Measurements from ENCODE around the gene EMC9. TPM values are rescaled to one million over a fixed set of nuclear protein-coding genes. Genes with fewer than 3 reads are reported as not detected.

EMC9 gene
- total RNA-seq, 1 donor from 2014 or later, result 16.4 TPM

DNA sequence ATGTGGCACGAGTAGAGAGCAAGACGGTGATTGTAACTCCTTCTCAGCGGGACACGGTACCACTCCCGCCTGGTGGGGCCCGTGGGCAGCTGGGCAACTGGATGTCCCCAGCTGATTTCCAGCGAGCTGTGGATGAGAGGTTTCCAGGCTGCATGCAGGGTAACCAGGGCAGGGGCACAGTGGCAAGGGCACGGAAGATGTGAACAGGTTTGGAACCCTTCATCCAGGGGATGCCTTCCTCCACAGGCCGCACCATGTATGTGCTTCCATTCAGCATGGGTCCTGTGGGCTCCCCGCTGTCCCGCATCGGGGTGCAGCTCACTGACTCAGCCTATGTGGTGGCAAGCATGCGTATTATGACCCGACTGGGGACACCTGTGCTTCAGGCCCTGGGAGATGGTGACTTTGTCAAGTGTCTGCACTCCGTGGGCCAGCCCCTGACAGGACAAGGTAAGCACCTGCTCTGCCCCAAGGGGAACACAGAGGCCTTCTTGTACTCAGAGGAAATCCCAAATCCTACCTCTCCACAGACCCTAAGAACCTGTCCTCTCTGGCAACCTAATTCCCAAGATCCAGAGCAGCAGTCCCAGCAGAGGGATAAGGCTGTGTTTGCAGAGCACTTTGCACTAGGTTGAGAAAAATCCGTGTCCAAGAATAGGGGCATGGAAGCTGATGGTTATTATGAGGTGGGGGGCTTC, 43.0 kb downstream of the EMC9 start:
- no peak for ATAC-seq
- DNase-seq, result no peak
- intact Hi-C loops (cut with micrococcal nuclease), result no loop called here

DNA sequence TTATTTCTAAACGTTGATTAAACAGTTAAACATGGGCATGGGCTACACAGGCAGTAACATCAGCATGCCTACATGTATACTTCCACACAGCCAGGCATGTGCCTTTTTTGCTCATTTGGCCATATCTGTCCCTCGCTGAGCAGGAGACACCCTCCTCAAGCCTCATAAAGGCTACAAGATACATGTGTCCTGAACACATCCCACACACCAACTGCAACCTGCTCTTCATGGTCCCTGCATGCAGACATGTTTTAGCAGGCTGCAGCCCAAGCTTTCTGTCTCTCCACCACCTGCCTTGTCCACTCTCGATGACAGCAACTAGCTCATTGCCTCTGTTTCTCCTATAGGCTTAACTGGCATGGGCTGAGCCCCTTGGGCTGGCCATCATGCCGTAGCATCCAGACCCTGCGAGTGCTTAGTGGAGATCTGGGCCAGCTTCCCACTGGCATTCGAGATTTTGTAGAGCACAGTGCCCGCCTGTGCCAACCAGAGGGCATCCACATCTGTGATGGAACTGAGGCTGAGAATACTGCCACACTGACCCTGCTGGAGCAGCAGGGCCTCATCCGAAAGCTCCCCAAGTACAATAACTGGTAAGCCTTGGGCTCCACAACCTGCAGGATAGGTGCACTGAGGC, 44.7 kb downstream of the EMC9 start:
- intact Hi-C loops (cut with micrococcal nuclease), result no loop called here
- DNase-seq, result no peak
- ATAC-seq, result no peak

DNA sequence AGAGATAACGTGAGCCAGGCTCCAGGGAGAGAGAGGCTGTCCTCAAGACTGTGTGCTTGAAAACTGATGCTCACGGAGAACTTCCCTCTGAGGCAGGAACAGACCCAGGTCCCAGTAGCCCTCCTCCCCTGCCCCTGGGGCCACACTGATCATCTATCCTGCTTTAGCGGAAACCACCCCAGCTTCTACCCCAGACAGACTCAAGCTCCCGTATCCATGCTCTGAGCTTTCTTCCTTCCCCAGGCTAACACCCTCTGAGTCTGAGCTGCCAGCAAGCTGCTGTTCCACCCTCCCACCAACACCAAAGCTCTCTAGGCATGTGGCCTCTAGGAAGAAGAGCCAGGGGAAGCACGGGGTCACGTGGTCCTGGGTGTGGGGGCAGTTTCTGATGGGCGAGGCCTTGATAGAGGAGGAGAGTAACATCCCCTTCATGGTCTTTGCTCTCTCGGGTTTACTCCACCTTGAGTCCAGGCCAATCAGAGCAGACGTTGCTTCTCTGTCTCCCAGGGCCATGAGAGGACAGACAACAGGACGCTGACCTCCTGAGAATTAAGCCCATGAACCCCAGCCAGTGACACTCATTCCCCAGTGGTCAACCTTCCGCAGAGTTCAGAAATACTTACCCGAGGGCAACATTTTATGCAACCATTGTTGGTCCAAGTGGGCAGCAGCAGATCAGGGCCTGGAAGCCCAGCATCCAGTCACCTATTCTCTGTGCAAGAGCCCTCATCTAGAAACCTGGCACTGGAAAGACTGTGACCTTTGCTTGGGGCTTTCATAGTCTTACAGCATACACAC, 45.9 kb downstream of the EMC9 start:
- peak; percentile 6 for ATAC-seq
- intact Hi-C loops (cut with micrococcal nuclease), result no loop called here
- peak; percentile 62 for DNase-seq

DNA sequence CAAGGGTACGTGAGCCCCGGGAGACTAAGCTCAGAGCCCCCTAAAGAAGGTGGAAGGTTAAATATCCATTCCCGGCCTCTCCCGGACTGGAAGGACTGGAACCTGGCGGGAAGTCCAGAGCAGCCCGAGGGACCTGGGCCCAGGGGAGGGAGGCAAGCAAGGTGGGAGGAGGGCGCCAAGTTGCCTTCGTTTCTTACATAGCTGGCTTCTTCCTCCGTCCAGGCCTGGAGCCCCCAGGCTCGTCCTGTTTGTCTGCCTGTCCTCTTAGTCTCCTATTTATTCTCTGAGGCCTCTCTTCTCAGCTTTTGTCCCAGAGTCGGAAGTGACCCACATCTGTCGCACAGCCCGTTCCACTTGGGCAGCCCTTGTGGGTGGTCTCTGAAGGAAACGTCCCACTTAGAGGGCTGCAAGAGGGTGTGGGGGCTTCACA, 46.5 kb downstream of the EMC9 start:
- no peak for DNase-seq
- intact Hi-C loops (cut with micrococcal nuclease), result no loop called here
- peak; percentile 1 for ATAC-seq

DNA sequence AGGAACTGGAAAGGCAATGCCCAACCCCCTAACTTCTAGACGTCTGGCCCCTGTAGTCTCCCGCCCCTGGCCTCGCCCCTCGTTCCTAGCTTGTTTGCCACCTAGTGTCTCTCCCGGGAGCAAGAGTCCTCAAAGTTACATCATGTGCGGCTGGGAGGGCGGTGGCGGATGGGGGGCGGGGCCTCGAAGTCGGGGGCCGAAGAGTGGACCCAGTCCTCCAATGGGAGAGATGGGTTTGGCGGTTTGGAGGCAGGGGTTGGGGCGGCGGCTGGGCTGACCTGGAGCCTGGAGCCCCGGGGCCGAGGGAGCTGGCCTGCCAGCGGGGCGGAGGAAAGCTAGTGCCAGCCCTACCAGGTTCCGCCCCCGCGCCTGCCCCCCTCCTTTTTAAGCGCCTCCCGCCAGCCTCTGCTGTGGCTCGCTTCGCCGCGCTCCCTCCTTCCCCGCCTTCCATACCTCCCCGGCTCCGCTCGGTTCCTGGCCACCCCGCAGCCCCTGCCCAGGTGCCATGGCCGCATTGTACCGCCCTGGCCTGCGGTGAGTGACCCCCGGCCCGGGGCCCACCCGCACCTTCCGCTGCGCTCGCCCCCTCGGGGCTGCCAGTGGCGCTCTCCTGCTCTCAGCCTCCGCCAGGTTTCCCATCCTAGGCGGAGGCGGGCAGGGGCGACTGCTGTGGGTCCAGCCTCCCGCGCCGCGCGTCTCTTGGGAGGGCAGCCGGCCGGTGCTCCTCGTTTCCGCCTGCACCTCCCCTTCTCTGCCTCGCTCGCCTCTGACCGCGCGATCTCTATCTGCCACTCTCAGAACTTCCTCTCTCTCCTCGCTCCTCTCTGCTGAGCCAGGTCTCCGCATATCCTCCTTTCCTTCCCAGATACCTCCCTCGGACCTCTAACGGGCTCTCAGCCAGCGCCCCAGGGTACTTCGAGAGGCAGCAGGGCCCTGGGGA, 47.2 kb downstream of the EMC9 start, which contains the start of gene PCK2:
Gene PCK2 (plus strand): TSS at position 411 of the 940 bp plus-strand sequence. CDS start 95 bp downstream, at position 506.
- DNase-seq (peak; percentile 93), ATAC-seq (peak; percentile 93)

DNA sequence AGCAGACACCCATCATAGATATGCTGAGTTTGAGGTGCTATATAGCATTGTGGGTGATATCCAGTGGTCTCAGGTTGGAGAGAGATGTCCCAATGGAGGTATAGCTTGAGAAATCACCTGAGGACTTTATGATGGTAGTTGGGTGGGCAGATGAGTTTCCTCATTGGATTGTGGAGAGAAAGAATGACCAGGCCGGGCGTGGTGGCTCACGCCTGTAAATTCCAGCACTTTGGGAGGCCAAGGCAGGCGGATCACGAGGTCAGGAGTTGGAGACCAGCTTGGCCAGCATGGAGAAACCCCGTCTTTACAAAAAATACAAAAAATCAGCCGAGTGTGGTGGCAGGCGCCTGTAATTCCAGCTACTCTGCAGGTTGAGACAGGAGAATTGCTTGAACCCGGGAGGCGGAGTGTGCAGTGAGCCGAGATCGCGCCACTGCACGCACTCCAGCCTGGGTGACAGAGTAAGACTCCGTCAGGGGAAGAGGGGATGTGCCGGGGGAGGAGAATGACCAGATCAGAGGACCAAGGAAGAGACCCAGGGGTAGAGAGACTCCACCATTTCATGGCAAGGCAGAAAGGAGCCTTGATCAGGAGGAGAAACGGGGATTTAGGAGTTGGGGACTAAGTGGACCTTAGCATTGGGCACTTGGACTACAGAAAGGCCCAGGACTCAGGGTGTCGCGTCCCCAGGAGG, 48.0 kb downstream of the EMC9 start:
- intact Hi-C loops (cut with micrococcal nuclease), result no loop called here
- no peak for DNase-seq
- ATAC-seq, result no peak

More for the DNA sequence above, 47.2 kb downstream of the EMC9 start, which contains the start of gene PCK2:
- intact Hi-C loops (cut with micrococcal nuclease), result no loop called here

DNA sequence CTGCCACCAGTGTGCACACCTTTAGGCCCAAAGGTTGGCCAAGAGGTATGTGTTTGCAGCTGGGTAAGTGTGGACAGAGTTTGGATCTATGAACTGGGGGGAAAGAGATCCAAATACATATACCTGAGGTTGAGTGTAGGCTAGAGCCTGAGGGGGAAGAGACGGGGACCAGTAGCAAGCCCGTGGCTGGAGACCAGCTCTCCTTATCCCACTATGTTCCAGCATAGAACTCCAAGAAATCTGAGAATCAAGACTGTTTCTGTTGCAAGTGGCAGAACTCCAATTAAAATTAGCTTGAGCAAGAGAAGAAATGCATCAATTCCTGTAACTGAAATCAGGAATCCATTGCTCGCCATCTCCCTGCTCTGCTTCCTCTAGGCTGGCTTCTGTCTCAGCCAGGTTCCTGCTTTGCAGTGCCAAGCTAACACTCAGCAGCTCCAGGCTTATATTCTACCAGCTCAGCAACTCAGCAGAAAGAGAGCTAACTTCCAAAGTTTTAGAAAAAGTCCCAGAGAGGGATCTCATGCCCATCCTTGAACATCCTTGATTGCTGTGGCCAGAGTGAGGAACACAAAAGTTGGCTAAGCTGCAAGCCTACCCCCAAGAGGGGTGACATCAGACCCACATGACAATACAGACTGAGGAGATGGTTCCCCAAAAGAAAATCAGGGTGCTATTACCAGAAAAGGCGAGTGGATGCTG, 48.7 kb downstream of the EMC9 start:
- intact Hi-C loops (cut with micrococcal nuclease), result no loop called here
- ATAC-seq (no peak), DNase-seq (no peak)

DNA sequence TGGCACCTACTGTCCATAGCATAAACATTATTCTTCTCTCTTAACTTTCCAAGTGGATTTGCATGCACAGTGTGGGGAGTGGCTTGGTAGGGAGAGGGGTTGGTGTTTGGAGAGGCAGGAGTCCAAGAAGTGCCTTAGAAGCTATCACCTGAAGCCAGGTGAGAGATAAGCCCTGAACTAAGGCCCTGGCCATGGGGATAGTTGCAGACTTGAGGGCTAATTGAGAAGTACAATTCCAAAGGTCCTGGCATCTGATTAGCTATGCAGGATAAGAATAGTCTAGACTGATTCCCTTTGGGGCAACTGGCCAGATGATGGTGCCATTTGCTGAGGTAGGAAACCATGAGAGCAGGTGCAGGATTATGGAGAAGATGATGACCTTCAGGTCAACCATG, 49.3 kb downstream of the EMC9 start:
- DNase-seq, result no peak
- intact Hi-C loops (cut with micrococcal nuclease), result no loop called here
- ATAC-seq, result no peak

DNA sequence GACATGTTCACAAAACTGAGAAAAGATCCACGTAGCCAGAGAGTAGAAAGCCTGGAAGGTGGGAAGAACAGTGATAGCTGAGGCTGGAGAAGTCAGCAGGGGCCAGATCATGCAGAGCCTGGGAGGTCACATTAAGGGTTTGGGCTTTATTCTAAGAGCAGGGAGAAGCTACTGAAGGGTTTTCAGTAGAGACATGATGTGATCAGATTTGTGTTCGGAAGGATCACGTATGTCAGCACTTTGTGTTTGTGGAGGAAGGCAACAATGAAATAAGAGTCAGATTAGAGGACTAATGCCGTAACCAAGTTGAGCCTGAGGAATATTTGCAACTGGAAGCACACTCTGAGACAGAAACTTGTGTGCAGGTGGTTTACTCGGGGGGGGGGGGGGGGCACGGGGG, 51.5 kb downstream of the EMC9 start:
- intact Hi-C loops (cut with micrococcal nuclease), result no loop called here
- no peak for DNase-seq
- ATAC-seq, result no peak

Small RNA genes lying within 50 kb of the gene (microRNA-seq; reads per million reads assigned to microRNA genes)
- not detected for gene MIR7703 (ENCODE audit: borderline number of aligned reads)

Other genes with a start within 250 kb of the EMC9 start
- gene DHRS4, start 187.8 kb downstream of the EMC9 start, total RNA-seq, result 26.9 TPM
- gene DHRS4L2, start 152.7 kb downstream of the EMC9 start, total RNA-seq, result 15.2 TPM
- gene CARMIL3, start 89.6 kb downstream of the EMC9 start, total RNA-seq, result 0.12 TPM
- not detected for gene CPNE6, start 70.0 kb downstream of the EMC9 start, total RNA-seq
- gene PCK2, start 47.3 kb downstream of the EMC9 start, total RNA-seq, result 3.0 TPM
- gene DCAF11, start 26.8 kb downstream of the EMC9 start, total RNA-seq, result 85.8 TPM
- gene NRL, start 26.6 kb downstream of the EMC9 start, total RNA-seq, result 0.77 TPM
- gene FITM1, start 10.9 kb downstream of the EMC9 start, total RNA-seq, result 140 TPM
- gene PSME1, start 5.4 kb downstream of the EMC9 start, total RNA-seq, result 137 TPM
- gene PSME2, start 5.0 kb upstream of the EMC9 start, total RNA-seq, result 92.6 TPM
- gene RNF31, start 5.9 kb upstream of the EMC9 start, total RNA-seq, result 42.8 TPM
- gene IRF9, start 19.7 kb upstream of the EMC9 start, total RNA-seq, result 27.6 TPM
- 3.2 TPM for gene REC8, start 30.5 kb upstream of the EMC9 start, total RNA-seq
- 14.9 TPM for gene IPO4, start 47.2 kb upstream of the EMC9 start, total RNA-seq
- 19.2 TPM for gene TM9SF1, start 53.9 kb upstream of the EMC9 start, total RNA-seq
- gene TSSK4, start 64.1 kb upstream of the EMC9 start, total RNA-seq, result 0.25 TPM
- gene CHMP4A, start 71.9 kb upstream of the EMC9 start, total RNA-seq, result 30.1 TPM
- 15.4 TPM for gene MDP1, start 74.5 kb upstream of the EMC9 start, total RNA-seq
- 225 TPM for gene NEDD8, start 90.8 kb upstream of the EMC9 start, total RNA-seq
- 29.0 TPM for gene GMPR2, start 91.3 kb upstream of the EMC9 start, total RNA-seq
- 34.5 TPM for gene TINF2, start 101.0 kb upstream of the EMC9 start, total RNA-seq
- gene TGM1, start 121.6 kb upstream of the EMC9 start, total RNA-seq, result 2.7 TPM
- gene RABGGTA, start 130.0 kb upstream of the EMC9 start, total RNA-seq, result 19.4 TPM
- 5.9 TPM for gene DHRS1, start 158.2 kb upstream of the EMC9 start, total RNA-seq
- 25.5 TPM for gene NOP9, start 158.3 kb upstream of the EMC9 start, total RNA-seq
- gene CIDEB, start 166.4 kb upstream of the EMC9 start, total RNA-seq, result 3.9 TPM
- gene LTB4R2, start 168.5 kb upstream of the EMC9 start, total RNA-seq, result 1.5 TPM
- 1.6 TPM for gene LTB4R, start 169.9 kb upstream of the EMC9 start, total RNA-seq
- gene ADCY4, start 193.5 kb upstream of the EMC9 start, total RNA-seq, result 26.5 TPM
- 3.5 TPM for gene RIPK3, start 198.4 kb upstream of the EMC9 start, total RNA-seq
- gene NFATC4, start 226.6 kb upstream of the EMC9 start, total RNA-seq, result 21.7 TPM

All from left ventricle myocardium superior (tissue), 1 donor.